Urinary bladder (tissue), 4 donors: ENCODE measurements around the gene PARK7. TPM values are rescaled to one million over a fixed set of nuclear protein-coding genes. Genes with fewer than 3 reads are reported as not detected.

Source experiments
- DNase-seq: peaks from one replicate; pipeline ENCODE4 v3.0.0-alpha.2; 2015; ENCODE audit errors: extremely low spot score
- H3K27ac ChIP-seq: one replicate; pipeline ENCODE4 v1.5.1; 2013; ENCODE audit warnings: low read depth, mild to moderate bottlenecking, moderate library complexity
- H3K36me3 ChIP-seq: one replicate; pipeline ENCODE4 v1.6.1; 2013; ENCODE audit warnings: mild to moderate bottlenecking, moderate library complexity; ENCODE audit not compliant: insufficient read depth
- H3K4me1 ChIP-seq: one replicate; pipeline ENCODE4 v1.6.1; 2013; ENCODE audit warnings: mild to moderate bottlenecking, moderate library complexity; ENCODE audit not compliant: insufficient read depth
- H3K4me3 ChIP-seq: one replicate; pipeline ENCODE4 v1.5.1; 2013; ENCODE audit warnings: low read depth, low read length
- WGBS: extraction: QIAGEN DNeasy Blood & Tissue Kit; methylation state at CpG from one replicate; pipeline ENCODE4 v1.1.7; 2013; 5-methylcytosine and 5-hydroxymethylcytosine counted together
- polyA plus RNA-seq: library from polyadenylated mRNA; stranded (reverse); fragments of 200-250 nt; gene quantifications from one replicate; pipeline ENCODE4 v1.2.3, GENCODE V29; 2013
- total RNA-seq: library from RNA; depleted of rRNA; stranded (reverse); fragments of >200 nt; gene quantifications from one replicate; pipeline ENCODE4 v1.2.3, GENCODE V29; 2014
- donor health status: healthy with polysubstance abuse.
- donor health status: healthy.

Gene PARK7
- total and polyA plus RNA-seq, 2 donors: 132 to 297 TPM

- Histone ChIP-seq H3K27ac (no peak overlapping the region), H3K4me1 (peaks cover 1% of the 10 kb centered on the region), H3K4me3 (no peak overlapping the region), H3K36me3 (no peaks in the 10 kb centered on the region)
- no peak for DNase-seq
- 83% methylated on average over 3 of the region's 3 CpGs for WGBS
Measured at GRCh38 chr1:8022395-8023286, 61.1 kb downstream of the PARK7 start.

GRCh38 chr1:8023287-8023994, 61.9 kb downstream of the PARK7 start:
- no peak overlapping the region for H3K27ac ChIP-seq
- no peak overlapping the region for H3K4me3 ChIP-seq
- peaks cover 1% of the 10 kb centered on the region for H3K4me1 ChIP-seq
- 81% methylated on average over 10 of the region's 10 CpGs for WGBS
- no peaks in the 10 kb centered on the region for H3K36me3 ChIP-seq
- DNase-seq: no peak

GRCh38 chr1:8023995-8024313, 62.4 kb downstream of the PARK7 start:
- no peaks in the 10 kb centered on the region for H3K36me3 ChIP-seq
- H3K27ac ChIP-seq: no peak overlapping the region
- no peak for DNase-seq
- H3K4me1 ChIP-seq: peaks cover 1% of the 10 kb centered on the region
- WGBS: 42% methylated on average over 1 of the region's 1 CpG
- no peak overlapping the region for H3K4me3 ChIP-seq

- Histone ChIP-seq H3K27ac (no peak overlapping the region), H3K36me3 (no peaks in the 10 kb centered on the region), H3K4me3 (peak overlapping the region; percentile 6), H3K4me1 (peaks cover 1% of the 10 kb centered on the region)
- WGBS: 84% methylated on average over 3 of the region's 3 CpGs
- DNase-seq: no peak
Measured at GRCh38 chr1:8024329-8024728, 62.8 kb downstream of the PARK7 start.

- H3K4me3 ChIP-seq: peak overlapping the region; percentile 91
- H3K4me1 ChIP-seq: peaks cover 1% of the 10 kb centered on the region
- WGBS: 6% methylated on average over 19 of the region's 19 CpGs
- peak overlapping the region; percentile 78 for H3K27ac ChIP-seq
- no peaks in the 10 kb centered on the region for H3K36me3 ChIP-seq
- DNase-seq: no peak
Measured at GRCh38 chr1:8025061-8025670, 63.7 kb downstream of the PARK7 start.

GRCh38 chr1:8025671-8026144, 64.2 kb downstream of the PARK7 start:
- DNase-seq: no peak
- peak overlapping the region; percentile 91 for H3K4me3 ChIP-seq
- peaks cover 1% of the 10 kb centered on the region for H3K4me1 ChIP-seq
- no peaks in the 10 kb centered on the region for H3K36me3 ChIP-seq
- under 1% methylated on average over 69 of the region's 69 CpGs for WGBS
- peak overlapping the region; percentile 78 for H3K27ac ChIP-seq

- Histone ChIP-seq H3K36me3 (no peaks in the 10 kb centered on the region), H3K4me1 (peaks cover 1% of the 10 kb centered on the region), H3K4me3 (peak within 1 kb of the TSS; percentile 91), H3K27ac (peak within 1 kb of the TSS; percentile 87)
- no peak for DNase-seq
- 4% methylated on average over 98 of the region's 98 CpGs for WGBS
Measured at GRCh38 chr1:8026153-8026975, 64.9 kb downstream of the PARK7 start, which contains the start of gene ERRFI1. TSS of gene ERRFI1 (minus strand) at chr1:8026309. CDS start at chr1:8015619, 10,690 bp downstream.

- Histone ChIP-seq H3K36me3 (no peaks in the 10 kb centered on the region), H3K4me1 (peaks cover 1% of the 10 kb centered on the region), H3K27ac (peak overlapping the region; percentile 87), H3K4me3 (no peak overlapping the region)
- DNase-seq: no peak
- WGBS: 42% methylated on average over 25 of the region's 25 CpGs
Measured at GRCh38 chr1:8026976-8027747, 65.7 kb downstream of the PARK7 start.

GRCh38 chr1:8027748-8028570, 66.4 kb downstream of the PARK7 start:
- peaks cover 1% of the 10 kb centered on the region for H3K4me1 ChIP-seq
- H3K4me3 ChIP-seq: no peak overlapping the region
- peak overlapping the region; percentile 78 for H3K27ac ChIP-seq
- WGBS: 24% methylated on average over 8 of the region's 8 CpGs
- DNase-seq: no peak
- H3K36me3 ChIP-seq: no peaks in the 10 kb centered on the region

GRCh38 chr1:8028571-8028910, 67.0 kb downstream of the PARK7 start:
- H3K36me3 ChIP-seq: no peaks in the 10 kb centered on the region
- H3K4me3 ChIP-seq: no peak overlapping the region
- peak overlapping the region; percentile 78 for H3K27ac ChIP-seq
- H3K4me1 ChIP-seq: peaks cover 2% of the 10 kb centered on the region
- 28% methylated on average over 1 of the region's 1 CpG for WGBS
- no peak for DNase-seq

GRCh38 chr1:8031176-8031785, 69.8 kb downstream of the PARK7 start:
- Histone ChIP-seq H3K4me1 (peaks cover 2% of the 10 kb centered on the region), H3K27ac (no peak overlapping the region), H3K36me3 (no peaks in the 10 kb centered on the region), H3K4me3 (no peak overlapping the region)
- WGBS: 80% methylated on average over 9 of the region's 9 CpGs
- DNase-seq: no peak
